Tongue (tissue), 2 donors: ENCODE results near the gene NAGK. TPM values are rescaled to one million over a fixed set of nuclear protein-coding genes. Genes with fewer than 3 reads are reported as not detected.

Experiments used
- DNase-seq: peaks from one replicate; pipeline ENCODE4 v3.0.0-alpha.2; 2015
- total RNA-seq: library from RNA; depleted of rRNA; stranded (reverse); fragments of >200 nt; gene quantifications from one replicate; pipeline ENCODE4 v1.2.3, GENCODE V29; 2014

Gene NAGK
- total RNA-seq, 1 donor from 2014 or later, result 47.3 TPM

DNA sequence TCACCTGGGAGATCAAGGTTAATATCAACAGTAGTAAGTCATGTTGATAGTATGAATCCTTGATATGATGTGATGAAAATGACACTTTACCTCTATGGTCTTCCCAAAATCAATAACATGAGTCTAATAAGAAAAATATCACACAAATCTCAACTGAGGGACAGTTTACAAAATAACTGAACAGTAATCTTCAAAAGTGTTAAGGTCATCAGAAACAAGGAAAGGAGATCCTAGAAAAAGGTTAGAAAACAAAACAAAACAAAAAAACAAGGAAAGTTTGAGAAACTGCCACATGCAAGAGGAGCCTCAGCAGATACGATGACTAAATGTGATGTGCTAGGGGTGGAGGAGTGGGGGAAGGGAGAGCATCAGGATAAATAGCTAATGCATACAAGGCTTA, 45.4 kb downstream of the NAGK start:
- no peak for DNase-seq

DNA sequence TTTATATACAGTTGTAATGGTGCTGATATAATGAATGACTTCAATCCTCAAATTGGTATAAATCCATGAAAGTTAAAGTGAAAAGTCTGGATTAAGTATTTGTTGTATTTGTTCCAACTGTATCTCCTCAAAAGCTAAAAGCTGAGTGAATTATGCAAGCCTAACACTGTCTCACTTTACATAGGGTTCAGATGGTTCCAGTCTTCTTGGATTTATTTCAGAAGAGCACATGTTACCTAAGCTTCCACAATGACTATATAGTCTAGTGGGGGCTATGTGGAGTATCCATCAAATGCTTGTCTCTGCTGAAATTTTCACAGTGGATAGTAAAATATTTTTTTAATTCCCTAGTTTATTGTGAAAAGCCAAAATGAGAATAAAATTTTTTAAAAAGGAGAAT, 48.6 kb downstream of the NAGK start:
- DNase-seq, result no peak

DNA sequence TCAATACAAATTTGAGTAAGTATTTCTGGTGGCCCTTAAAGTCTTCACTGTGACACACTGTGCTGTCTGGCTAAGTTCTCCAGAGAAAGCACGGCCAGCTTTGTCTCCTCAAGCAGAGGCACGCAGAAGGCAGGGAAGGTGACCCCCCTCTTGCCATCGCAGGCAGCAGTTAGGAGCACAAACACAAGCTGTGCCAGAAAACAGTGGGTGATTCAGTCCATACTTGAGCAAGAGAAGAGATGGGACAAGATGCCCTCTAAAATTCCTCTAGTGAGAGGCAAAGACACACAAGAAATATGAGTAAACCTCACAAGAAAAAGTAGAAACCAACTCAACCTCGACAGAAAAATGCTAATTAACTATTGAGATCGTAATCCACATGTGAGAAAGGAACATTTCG, 51.7 kb downstream of the NAGK start:
- no peak for DNase-seq

DNA sequence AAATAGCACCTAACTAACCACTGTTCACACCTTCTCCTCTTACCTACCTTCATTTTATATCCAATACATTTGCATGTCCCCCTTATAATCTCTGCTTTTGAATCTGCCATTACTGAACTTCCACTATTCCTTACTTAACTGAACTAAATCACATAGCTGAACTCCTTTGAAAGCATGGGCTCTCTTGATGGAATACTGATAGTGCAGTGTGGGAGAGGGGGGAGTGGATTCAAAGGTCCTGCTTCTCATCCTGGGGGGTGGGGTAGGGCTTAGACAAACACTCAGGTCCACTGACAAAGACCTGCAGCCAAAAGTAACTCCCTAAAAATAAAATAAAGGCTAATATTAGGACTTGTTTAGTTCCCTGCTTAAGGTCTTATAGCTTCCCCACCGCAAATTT, 53.0 kb downstream of the NAGK start:
- DNase-seq, result no peak

DNA sequence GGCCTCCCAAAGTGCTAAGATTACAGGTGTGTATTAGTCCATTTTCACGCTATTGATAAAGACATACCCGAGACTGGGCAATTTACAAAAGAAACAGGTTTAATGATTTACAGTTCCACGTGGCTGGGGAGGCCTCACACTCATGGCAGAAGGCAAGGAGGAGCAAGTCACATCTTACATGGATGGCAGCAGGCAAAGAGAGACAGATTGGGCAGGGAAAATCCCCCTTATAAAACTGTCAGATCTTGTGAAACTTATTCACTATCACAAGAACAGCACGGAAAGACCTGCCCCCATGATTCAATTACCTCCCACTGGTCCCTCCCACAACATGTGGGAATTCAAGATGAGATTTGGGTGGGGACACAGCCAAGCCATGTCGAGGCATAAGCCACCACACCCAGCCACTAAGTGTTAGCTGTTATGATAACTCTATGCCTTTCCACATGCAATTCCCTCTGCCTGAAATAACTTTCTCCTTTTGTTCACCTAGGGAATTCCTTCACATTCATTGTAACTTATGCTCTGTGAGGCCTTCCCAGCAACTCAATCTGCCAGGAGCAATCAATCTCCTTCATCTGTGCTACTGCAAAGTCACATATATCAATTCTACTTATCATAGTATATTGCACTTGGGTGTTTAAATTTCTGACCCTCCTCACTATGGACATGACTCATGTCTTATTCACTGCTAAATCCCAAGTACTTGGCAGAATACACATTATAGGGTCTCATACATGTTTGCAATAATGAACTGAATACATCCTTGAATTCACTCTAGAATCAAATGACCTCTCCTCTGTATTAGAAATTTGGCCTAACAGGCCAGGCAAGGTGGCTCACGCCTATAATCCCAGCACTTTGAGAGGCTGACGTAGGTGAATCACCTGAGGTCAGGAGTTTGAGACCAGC, 54.2 kb downstream of the NAGK start:
- no peak for DNase-seq

DNA sequence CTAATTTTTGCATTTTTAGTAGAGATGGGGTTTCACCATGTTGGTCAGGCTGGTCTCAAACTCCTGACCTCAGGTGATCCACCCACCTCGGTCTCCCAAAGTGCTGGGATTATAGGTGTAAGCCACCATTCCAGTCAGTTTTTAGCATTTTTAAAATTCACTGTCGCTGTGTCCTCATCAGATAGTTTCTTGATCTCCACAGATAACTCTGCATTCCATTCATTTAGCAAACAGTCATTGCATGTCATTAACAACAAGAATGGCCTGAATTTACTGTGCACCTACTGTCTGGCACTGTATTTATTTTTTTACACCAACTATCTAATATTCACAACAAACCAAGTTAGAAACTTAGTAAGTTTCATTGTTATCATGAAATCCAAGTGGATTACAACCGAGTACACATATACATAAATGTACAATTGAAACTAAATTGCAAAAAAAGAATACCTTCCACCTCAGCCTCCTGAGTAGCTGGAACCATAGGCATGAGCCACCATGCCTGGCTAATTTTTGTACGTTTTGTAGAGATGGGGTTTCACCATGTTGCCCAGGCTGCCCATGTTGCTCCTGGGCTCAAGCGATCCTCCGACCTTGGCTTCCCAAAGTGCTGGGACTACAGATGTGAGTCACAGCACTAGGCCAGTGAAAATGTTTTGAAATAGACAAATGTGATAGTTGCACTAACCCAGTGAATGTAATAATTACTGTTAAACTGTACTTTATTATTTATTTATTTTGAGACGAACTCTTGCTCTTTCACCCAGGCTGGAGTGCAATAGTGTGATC, 57.3 kb downstream of the NAGK start:
- DNase-seq, result no peak

DNA sequence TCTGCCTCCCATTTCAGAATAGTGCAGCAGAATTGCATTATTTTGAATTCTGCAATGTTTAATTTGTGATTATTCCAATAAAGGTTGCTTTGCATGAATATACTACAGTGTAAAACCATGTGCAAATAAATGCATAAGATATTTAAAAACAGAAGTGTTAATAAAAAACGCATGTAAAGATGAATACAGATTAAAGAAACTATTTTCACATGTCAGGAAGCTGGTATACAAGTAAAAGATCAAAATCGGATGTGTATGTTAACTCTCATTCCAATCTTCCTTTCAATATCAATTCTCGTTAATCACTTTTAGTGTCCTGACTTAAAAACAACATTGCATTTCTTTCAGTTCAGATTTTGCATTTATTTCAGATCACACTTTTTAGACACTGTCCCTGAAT, 58.5 kb downstream of the NAGK start:
- DNase-seq, result no peak

Other genes with a start within 250 kb of the NAGK start
- gene CLEC4F, start 248.0 kb upstream of the NAGK start, total RNA-seq, result not detected
- gene CD207, start 232.8 kb upstream of the NAGK start, total RNA-seq, result not detected
- 0.51 TPM for gene VAX2, start 168.1 kb upstream of the NAGK start, total RNA-seq
- 4.3 TPM for gene ATP6V1B1, start 132.7 kb upstream of the NAGK start, total RNA-seq
- gene ANKRD53, start 90.0 kb upstream of the NAGK start, total RNA-seq, result 0.31 TPM
- 63.3 TPM for gene TEX261, start 73.8 kb upstream of the NAGK start, total RNA-seq
- 39.8 TPM for gene MCEE, start 61.6 kb downstream of the NAGK start, total RNA-seq
- 26.9 TPM for gene MPHOSPH10, start 62.0 kb downstream of the NAGK start, total RNA-seq
- gene PAIP2B, start 158.5 kb downstream of the NAGK start, total RNA-seq, result 16.2 TPM